Vagina (tissue), 2 donors: Measurements from ENCODE around the gene CLDN1.

Experiments
- CTCF ChIP-seq, 3 experiments: fragments of 450-650 bp in 2 of 3; fragments of 200-600 bp in 1 of 3; sonication (generic) in 1 of 3; IDR thresholded peaks; one replicate each; pipeline ENCODE4 v1.5.1; 2017 to 2019; ENCODE audit warnings: antibody characterized with exemption in 3 of 3, mild to moderate bottlenecking in 2 of 3, moderate library complexity in 2 of 3
- POLR2A ChIP-seq, 2 donors: fragments of 450-650 bp; IDR thresholded peaks; one replicate each; pipeline ENCODE4 v1.6.1; 2017; ENCODE audit warnings: antibody characterized with exemption in 2 of 2, mild to moderate bottlenecking in 2 of 2, moderate library complexity in 2 of 2

- TF ChIP-seq POLR2A (IDR thresholded peaks at IDR 0.05) (no peak), CTCF (IDR thresholded peaks at IDR 0.05) (no peak)
These were observed 479 bp upstream of the CLDN1 start for GRCh38 chr3:190322604-190323245.
